ENCODE results near the gene CCDC12.

CCDC12 gene

GRCh38 chr3:46976326-46977190, at the start of gene CCDC12:
CCDC12 (minus strand) TSS chr3:46976745; CDS start chr3:46976732, 13 bp downstream.
- DNase-seq, result peak; percentile 95 to 98

- DNase-seq, result no peak
These were observed 48.4 kb upstream of the CCDC12 start for GRCh38 chr3:47024932-47025331.

GRCh38 chr3:47022641-47023071, 46.1 kb upstream of the CCDC12 start:
- DNase-seq, result no peak

GRCh38 chr3:47020311-47020710, 43.8 kb upstream of the CCDC12 start:
- DNase-seq, result no peak

GRCh38 chr3:47019201-47019600, 42.7 kb upstream of the CCDC12 start:
- DNase-seq, result no peak

- DNase-seq, result no peak
These were observed 41.7 kb upstream of the CCDC12 start for GRCh38 chr3:47018269-47018611.

- no peak for DNase-seq
These were observed 41.1 kb upstream of the CCDC12 start for GRCh38 chr3:47017504-47018268.

GRCh38 chr3:47016934-47017435, 40.4 kb upstream of the CCDC12 start:
- DNase-seq, result peak in 1 of 2 donors; percentile 27

- no peak for DNase-seq
These were observed 39.8 kb upstream of the CCDC12 start for GRCh38 chr3:47016086-47016933.

GRCh38 chr3:47015151-47015550, 38.6 kb upstream of the CCDC12 start:
- DNase-seq, result no peak

GRCh38 chr3:47014036-47014435, 37.5 kb upstream of the CCDC12 start:
- no peak for DNase-seq

- no peak for DNase-seq
These were observed 36.7 kb upstream of the CCDC12 start for GRCh38 chr3:47013231-47013630.

- DNase-seq, result no peak
These were observed 36.0 kb upstream of the CCDC12 start for GRCh38 chr3:47012342-47013230.

- no peak for DNase-seq
These were observed 34.8 kb upstream of the CCDC12 start for GRCh38 chr3:47011371-47011770.

- no peak for DNase-seq
These were observed 34.4 kb upstream of the CCDC12 start for GRCh38 chr3:47010910-47011309.

GRCh38 chr3:47010111-47010712, 33.7 kb upstream of the CCDC12 start:
- DNase-seq, result no peak

- peak; percentile 68 to 73 for DNase-seq
These were observed 32.9 kb upstream of the CCDC12 start for GRCh38 chr3:47009225-47010110.

GRCh38 chr3:47008851-47009224, 32.3 kb upstream of the CCDC12 start:
- no peak for DNase-seq

- no peak for DNase-seq
These were observed 31.8 kb upstream of the CCDC12 start for GRCh38 chr3:47008234-47008796.
